Bronchial epithelial cell (primary cell): Measurements from ENCODE around the gene GALNT15. TPM values are rescaled to one million over a fixed set of nuclear protein-coding genes. Genes with fewer than 3 reads are reported as not detected.

Source experiments
- DNase-seq: peaks from one replicate; pipeline ENCODE4 v3.0.0-alpha.2; 2010; ENCODE audit warnings: low read depth
- FAIRE-seq: peaks from 2 replicates; lab custom pipeline; 2011; peaks lifted over from hg19 to GRCh38; lab: Jason Lieb, UNC
- H3K27me3 ChIP-seq: 2 replicates; pipeline ENCODE4 v1.5.1; 2011; ENCODE audit warnings: low read length; ENCODE audit not compliant: control insufficient read depth, insufficient read depth
- H3K36me3 ChIP-seq: 2 replicates; pipeline ENCODE4 v1.5.1; 2011; ENCODE audit warnings: low read length; ENCODE audit not compliant: control insufficient read depth, insufficient read depth
- H3K4me3 ChIP-seq: 2 replicates; pipeline ENCODE4 v1.5.1; 2011; ENCODE audit warnings: mild to moderate bottlenecking, low read depth, low read length, control low read depth
- total RNA-seq: library from RNA; depleted of rRNA; stranded (reverse); fragments of >200 nt; gene quantifications from 2 replicates; pipeline ENCODE4 v1.2.1, GENCODE V29; 2014
- TF ChIP-seq, protein P1 (sequence below): IDR thresholded peaks from 2 replicates; pipeline ENCODE4 v1.5.1; 2011; ENCODE audit warnings: mild to moderate bottlenecking, moderate library complexity, low read length, control low read depth, inconsistent platforms; ENCODE audit not compliant: insufficient read depth, severe bottlenecking

The GALNT15 gene
- total RNA-seq, 1 donor from 2014 or later = 0.53 TPM

DNA sequence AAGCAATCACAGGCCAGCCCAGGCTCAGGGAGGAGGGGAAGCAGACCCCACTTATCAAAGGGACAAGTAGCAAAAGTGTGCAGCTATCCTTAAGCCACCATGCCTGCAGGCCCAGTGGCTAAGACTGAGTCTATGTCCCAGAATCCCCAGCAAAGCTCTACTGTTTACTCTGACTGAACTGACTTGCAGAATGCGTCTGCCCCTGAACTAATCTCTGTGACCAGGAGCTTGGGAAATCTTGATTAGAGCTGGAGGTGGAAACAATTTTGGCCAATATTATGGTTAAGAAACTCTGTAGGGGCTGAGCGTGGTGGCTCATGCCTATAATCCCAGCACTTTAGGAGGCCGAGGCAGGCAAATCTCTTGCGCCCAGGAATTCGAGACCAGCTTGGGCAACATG lies 67.7 kb downstream of the GALNT15 start:
- H3K36me3 ChIP-seq = no peaks in the 10 kb centered on the region

DNA sequence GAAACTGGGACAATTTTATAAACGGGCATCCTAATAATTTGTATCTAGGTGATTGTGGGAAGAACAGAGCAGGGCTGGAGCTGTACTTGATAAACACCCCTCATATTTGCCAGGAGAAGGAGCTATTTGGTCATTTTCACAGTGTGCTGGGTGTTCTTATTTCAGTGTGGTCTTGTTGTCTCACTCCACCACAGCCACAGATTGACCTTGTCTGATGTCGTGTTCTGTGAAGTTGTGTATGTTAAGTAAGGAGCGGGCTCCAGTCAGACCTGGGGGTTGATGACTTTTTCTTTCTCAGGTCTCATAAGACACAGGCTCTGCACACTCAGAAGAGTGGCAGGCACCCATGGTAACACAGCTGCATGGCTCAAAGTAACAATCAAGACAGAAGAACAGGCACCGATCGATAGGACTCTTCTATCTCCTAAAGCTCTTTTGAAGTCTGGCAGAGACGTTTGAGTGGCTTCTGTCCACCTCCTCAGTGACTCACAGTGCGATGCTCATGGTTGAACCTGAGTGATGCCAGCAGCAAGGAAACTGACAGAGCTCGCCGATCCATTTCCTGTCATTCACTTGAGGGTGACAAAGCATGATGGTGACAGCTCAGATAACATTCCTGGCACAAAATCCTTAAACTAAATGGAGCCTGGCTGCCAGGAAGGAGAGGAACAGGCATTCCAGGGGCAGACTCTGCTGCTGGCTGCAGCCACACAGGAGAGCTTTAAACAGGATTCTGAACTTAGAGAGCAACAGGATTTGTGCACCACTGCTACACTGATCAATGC lies 69.4 kb downstream of the GALNT15 start:
- H3K4me3 ChIP-seq = no peak overlapping the region
- no peaks in the 10 kb centered on the region for H3K27me3 ChIP-seq
- TF ChIP-seq, protein P1, sequence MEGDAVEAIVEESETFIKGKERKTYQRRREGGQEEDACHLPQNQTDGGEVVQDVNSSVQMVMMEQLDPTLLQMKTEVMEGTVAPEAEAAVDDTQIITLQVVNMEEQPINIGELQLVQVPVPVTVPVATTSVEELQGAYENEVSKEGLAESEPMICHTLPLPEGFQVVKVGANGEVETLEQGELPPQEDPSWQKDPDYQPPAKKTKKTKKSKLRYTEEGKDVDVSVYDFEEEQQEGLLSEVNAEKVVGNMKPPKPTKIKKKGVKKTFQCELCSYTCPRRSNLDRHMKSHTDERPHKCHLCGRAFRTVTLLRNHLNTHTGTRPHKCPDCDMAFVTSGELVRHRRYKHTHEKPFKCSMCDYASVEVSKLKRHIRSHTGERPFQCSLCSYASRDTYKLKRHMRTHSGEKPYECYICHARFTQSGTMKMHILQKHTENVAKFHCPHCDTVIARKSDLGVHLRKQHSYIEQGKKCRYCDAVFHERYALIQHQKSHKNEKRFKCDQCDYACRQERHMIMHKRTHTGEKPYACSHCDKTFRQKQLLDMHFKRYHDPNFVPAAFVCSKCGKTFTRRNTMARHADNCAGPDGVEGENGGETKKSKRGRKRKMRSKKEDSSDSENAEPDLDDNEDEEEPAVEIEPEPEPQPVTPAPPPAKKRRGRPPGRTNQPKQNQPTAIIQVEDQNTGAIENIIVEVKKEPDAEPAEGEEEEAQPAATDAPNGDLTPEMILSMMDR = no peak
- H3K36me3 ChIP-seq = no peaks in the 10 kb centered on the region
- no peak for FAIRE-seq
- peak; percentile 29 for DNase-seq

More for the DNA sequence above, 67.7 kb downstream of the GALNT15 start:
- Histone ChIP-seq H3K27me3 (no peaks in the 10 kb centered on the region), H3K4me3 (no peak overlapping the region)
- FAIRE-seq = no peak
- TF ChIP-seq, protein P1 = no peak
- DNase-seq = no peak

DNA sequence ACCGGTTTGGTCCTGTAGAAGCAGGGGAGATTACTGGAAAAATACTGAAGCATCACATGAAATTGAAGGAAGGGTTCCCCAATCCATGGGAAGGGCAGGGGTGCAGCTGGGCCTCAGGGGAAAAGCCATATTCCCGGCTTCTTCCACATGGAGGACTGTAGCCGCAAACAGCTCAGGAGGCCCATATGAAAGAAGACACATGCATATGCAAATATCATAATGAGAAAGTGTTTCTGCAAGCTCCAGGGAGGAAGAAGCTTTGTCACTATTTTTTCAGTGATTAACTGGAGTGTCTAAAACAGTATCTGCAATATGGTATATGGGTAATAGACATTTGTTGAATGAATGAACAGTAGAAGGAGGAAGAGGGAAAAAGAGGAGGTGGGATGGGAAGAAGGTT lies 71.1 kb downstream of the GALNT15 start:
- FAIRE-seq (no peak), DNase-seq (no peak)
- H3K27me3 ChIP-seq = no peaks in the 10 kb centered on the region
- TF ChIP-seq, protein P1 = no peak
- no peak overlapping the region for H3K4me3 ChIP-seq
- H3K36me3 ChIP-seq = no peaks in the 10 kb centered on the region

DNA sequence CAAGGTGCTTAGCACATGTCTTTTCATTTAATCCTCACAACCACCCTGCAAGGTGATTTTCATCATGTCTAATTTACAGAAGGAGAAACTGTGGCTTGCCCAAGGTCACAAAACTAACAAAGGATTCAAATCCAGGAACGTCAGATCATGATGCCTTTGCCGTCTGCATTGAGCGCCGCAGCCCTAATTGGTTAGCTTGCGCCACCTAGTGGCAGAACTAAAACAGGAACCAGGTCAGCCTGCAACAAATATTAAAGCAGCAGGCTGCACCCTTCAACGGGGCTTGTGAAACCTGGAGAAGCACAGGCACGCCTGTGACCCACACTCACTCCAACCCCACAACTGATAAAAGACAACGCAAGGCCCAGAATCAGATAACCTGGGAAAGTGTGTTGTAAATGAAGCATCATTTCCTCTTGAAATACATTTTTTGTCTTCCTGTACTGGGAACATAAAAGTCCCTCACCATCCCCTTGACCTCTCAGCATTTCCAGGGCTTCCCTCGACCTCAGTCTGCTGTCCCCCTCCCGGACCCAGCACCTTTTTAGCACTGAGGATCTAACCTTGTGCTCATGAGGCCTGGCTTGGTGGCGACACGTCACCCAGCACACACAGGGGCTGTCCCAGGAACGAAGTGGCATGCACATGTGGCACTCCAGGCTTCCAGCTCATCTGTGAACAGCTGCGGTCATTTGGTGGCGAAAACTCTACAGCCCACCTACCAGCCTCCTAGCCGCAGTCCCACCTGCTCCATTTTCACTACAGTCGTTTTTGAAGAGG lies 73.0 kb downstream of the GALNT15 start:
- TF ChIP-seq, protein P1 = peak; percentile 93
- DNase-seq = peak; percentile 63
- Histone ChIP-seq H3K36me3 (no peaks in the 10 kb centered on the region), H3K4me3 (no peak overlapping the region), H3K27me3 (no peaks in the 10 kb centered on the region)
- no peak for FAIRE-seq

DNA sequence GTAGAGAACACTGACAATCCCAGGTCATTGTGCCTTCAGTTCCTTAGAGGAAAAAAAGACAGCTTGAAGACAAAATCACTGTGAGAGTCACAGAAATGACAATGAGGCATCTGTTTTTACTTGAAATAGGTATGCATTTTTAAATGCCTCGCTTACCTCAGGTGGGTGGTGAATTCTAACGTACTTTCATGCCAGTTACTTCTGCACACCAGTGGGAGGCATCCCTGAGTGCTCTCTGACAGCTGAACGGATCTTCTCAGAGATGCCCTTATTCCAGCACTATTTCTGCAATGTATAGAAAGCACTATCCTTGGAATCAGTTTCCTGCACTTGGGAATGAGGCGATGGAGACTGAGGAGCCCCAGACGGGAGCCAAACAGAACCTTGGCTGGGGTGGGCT lies 74.1 kb downstream of the GALNT15 start:
- TF ChIP-seq, protein P1 = no peak
- H3K36me3 ChIP-seq = no peaks in the 10 kb centered on the region
- H3K27me3 ChIP-seq = no peaks in the 10 kb centered on the region
- DNase-seq = no peak
- FAIRE-seq = no peak
- H3K4me3 ChIP-seq = no peak overlapping the region
